ENCODE results near the gene GCC1. TPM values are rescaled to one million over a fixed set of nuclear protein-coding genes. Genes with fewer than 3 reads are reported as not detected.

GCC1 gene
- total RNA-seq, 1 experiment from 2014 or later, result 19.1 TPM

GRCh38 chr7:127581716-127582115, 3.7 kb downstream of the GCC1 start:
- POLR2A ChIA-PET, result no interaction called here
- CTCF ChIA-PET, result no interaction called here

GRCh38 chr7:127580612-127581011, 4.8 kb downstream of the GCC1 start:
- ChIA-PET CTCF (no interaction called here), POLR2A (no interaction called here)
- BruUV-seq (replicated peaks), result no TSS peak
- H3K9me3 ChIP-seq (ENCODE audit: control insufficient read depth, insufficient read depth, low read depth, low read length), result no peaks in the 10 kb centered on the region
- no peaks in the 10 kb centered on the region for H3K27me3 ChIP-seq (ENCODE audit: control insufficient read depth, insufficient read depth, low read length)
- no peak for ATAC-seq
- no peak overlapping the region for H3K4me3 ChIP-seq (ENCODE audit: low read depth in 2 of 2, low read length in 2 of 2)
- intact Hi-C loops (cut with micrococcal nuclease; ENCODE audit: unreplicated experiment) (no loop called here), in situ Hi-C loops (cut with HindIII; ENCODE audit: low pct_unique_long_range_greater_than_20kb, low sequenced_read_pairs) (no loop called here)
- H3K27ac ChIP-seq (ENCODE audit: low read length), result no peak overlapping the region
- TF ChIP-seq CTCF (IDR thresholded peaks at IDR 0.05) (no peak), REST (IDR thresholded peaks at IDR 0.05; ENCODE audit: insufficient read depth in 1 of 2, low read depth in 2 of 2, low read length in 1 of 2) (no peak), TCF7L2 (IDR thresholded peaks at IDR 0.05; ENCODE audit: low read depth, low read length) (no peak), POLR2AphosphoS5 (IDR thresholded peaks at IDR 0.05; ENCODE audit: low read depth, low read length) (no peak), SIN3A (IDR thresholded peaks at IDR 0.05; ENCODE audit: borderline replicate concordance, insufficient read depth, low read depth, low read length) (no peak)
- peaks cover 5% of the 10 kb centered on the region; the same call in 1 of the 2 replicates for H3K36me3 ChIP-seq (ENCODE audit: control insufficient read depth, insufficient read depth, low read length)
- no peak for DNase-seq (ENCODE audit: low read depth, low spot score)
- peaks cover 7% of the 10 kb centered on the region for H3K4me1 ChIP-seq (ENCODE audit: control insufficient read depth, insufficient read depth, low read length)

More at GRCh38 chr7:127581716-127582115, 3.7 kb downstream of the GCC1 start:
- no peak for TF ChIP-seq REST (IDR thresholded peaks at IDR 0.05; ENCODE audit: insufficient read depth in 1 of 2, low read depth in 2 of 2, low read length in 1 of 2)
- TF ChIP-seq TCF7L2 (IDR thresholded peaks at IDR 0.05; ENCODE audit: low read depth, low read length), result no peak
- no peak for TF ChIP-seq SIN3A (IDR thresholded peaks at IDR 0.05; ENCODE audit: borderline replicate concordance, insufficient read depth, low read depth, low read length)
- TF ChIP-seq CTCF (IDR thresholded peaks at IDR 0.05), result no peak
- TF ChIP-seq POLR2AphosphoS5 (IDR thresholded peaks at IDR 0.05; ENCODE audit: low read depth, low read length), result no peak
- ATAC-seq, result no peak
- intact Hi-C loops (cut with micrococcal nuclease; ENCODE audit: unreplicated experiment) (no loop called here), in situ Hi-C loops (cut with HindIII; ENCODE audit: low pct_unique_long_range_greater_than_20kb, low sequenced_read_pairs) (no loop called here)
- Histone ChIP-seq H3K4me3 (ENCODE audit: low read depth in 2 of 2, low read length in 2 of 2) (no peak overlapping the region), H3K9me3 (ENCODE audit: control insufficient read depth, insufficient read depth, low read depth, low read length) (no peaks in the 10 kb centered on the region), H3K36me3 (ENCODE audit: control insufficient read depth, insufficient read depth, low read length) (peaks cover 5% of the 10 kb centered on the region; the same call in 1 of the 2 replicates), H3K27me3 (ENCODE audit: control insufficient read depth, insufficient read depth, low read length) (no peaks in the 10 kb centered on the region), H3K4me1 (ENCODE audit: control insufficient read depth, insufficient read depth, low read length) (peaks cover 13% of the 10 kb centered on the region), H3K27ac (ENCODE audit: low read length) (no peak overlapping the region)
- no TSS peak for BruUV-seq (replicated peaks)
- DNase-seq (ENCODE audit: low read depth, low spot score), result no peak

Measured in Panc1 (cell line).